OCI-M1 (cell line): ENCODE data around the gene INCENP.
A peak's percentile ranks its signal among the peaks of the same experiment; 100 is the strongest.
"Not testable (repeated sequence)": the region's sequence is repeated elsewhere in the genome, so short reads cannot be mapped to it uniquely, and the experiment has no call there.

Experiments
- DNase-seq: peaks from one replicate; lab custom pipeline; 2025; lab: John Stamatoyannopoulos, UW

The INCENP gene

DNA sequence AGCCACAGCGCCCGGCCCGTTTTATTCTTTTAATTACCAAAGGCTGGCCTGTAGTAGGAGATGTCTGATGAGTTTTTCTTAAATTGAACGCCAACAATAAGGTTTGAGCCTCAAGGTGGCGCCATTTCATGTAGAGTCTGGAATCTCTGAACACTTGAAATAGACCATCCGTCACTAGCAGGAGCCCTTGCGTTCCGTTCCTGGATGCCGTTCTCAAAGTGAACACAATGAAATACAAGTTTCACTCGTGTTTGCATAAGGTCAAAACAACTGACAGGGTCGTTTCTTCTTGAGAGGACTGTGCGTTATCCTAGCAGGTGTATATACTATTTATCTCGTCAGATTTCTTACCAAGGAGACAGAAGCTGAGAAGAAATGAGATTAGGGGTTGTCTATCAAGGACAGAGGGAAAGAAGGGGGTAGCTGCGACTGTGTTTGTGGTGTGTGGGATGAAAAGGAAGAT is 47.5 kb downstream of the INCENP start:
- DNase-seq = peak; percentile 95

DNA sequence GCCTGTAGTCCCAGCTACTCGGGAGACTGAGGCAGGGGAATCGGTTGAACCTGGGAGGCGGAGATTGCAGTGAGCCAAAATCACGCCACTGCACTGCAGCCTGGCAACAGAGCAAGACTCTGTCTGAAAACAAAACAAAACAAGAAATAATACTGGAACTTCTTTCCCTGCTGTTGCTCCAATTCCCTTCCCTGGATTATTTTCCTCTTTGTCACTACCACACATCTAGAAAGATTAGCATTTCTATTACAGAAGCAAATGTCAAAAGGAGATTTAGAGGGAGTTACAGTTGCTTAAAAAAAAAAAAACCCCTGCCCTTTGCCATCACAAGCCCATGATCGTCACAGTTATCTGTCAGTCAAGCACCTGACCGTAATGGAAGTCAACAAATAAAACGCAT is 48.5 kb downstream of the INCENP start:
- DNase-seq = no peak

DNA sequence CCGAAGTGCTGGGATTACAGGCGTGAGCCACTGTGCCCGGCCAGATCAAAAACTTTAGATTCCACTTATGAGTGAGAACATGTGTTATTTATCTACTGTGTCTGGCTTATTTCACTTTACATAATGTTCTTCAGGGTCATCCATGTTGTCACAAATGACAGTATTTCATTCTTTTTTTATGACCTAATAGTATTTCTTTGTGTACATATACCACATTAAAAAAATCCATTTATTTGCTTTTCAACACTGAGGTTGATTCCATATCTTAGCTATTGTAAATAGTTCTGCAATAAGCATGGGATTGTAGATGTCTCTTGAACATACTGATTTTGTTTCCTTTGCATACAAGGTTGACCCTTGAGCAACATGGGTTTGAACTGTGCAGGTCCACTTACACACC is 53.0 kb downstream of the INCENP start:
- DNase-seq = no peak

DNA sequence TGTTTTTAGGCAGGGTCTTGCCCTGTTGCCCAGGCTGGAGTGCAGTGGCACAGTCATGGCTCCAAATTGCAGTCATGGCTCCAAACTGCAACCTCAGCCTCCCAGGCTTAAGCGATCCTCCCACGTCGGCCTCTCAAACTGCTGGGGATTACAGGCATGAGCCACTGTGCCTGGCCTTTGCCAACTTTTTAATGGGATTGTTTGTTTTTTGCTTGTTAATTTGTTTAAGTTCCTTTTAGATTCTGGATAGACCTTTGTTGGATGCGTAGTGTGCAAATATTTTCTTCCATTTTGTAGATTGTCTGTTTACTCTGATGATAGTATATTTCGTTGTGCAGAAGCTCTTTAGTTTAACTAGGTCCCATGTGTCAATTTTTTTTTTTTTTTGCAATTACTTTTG is 56.2 kb downstream of the INCENP start:
- DNase-seq = no peak

DNA sequence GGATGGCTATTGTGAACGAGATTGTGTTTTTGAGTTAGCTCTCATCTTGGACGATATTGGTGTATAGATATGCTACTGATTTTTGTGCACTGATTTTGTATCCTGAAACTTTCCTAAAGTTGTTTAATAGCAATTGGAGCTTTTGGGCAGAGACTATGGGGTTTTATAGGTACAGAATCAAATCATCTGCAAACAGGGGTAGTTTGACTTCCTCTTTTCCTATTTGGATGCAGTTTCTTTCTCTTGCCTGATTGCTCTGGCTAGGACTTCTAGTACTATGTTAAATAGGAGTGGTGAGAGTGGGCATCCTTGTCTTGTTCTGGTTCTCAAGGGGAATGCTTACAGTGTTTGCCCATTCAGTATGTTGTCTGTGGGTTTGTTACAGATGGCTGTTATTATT is 57.3 kb downstream of the INCENP start:
- no peak for DNase-seq

DNA sequence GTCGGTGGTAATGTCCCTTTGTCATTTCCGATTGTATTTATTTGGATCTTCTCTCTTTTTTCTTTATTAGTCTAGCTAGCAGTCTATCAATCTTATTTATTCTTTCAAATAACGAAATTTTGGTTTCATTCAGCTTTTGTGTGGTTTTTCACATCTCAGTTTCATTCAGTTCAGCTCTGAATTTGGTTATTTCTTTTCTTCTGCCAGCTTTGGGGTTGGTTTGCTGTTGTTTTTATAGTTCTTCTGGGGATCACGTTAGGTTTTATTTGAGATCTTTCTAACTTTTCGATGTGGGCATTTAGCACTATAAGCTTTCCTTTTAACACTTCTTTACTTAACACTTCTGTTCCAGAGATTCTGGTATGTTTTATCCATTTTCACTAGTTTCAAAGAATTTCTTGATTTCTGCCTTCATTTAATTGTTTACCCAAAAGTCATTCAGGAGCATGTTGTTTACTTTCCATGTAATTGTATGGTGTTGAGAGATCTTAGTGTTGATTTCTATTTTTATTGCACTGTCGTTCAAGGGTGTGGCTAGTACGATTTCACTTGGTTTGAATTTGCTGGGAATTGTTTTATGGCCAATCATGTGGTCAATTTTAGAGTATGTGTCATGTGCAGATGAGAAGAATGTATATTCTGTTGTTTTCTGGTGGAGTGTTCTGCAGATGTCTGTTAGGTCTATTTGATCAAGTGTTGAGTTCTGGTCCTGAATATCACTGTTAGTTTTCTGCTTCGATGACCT is 58.5 kb downstream of the INCENP start:
- no peak for DNase-seq

DNA sequence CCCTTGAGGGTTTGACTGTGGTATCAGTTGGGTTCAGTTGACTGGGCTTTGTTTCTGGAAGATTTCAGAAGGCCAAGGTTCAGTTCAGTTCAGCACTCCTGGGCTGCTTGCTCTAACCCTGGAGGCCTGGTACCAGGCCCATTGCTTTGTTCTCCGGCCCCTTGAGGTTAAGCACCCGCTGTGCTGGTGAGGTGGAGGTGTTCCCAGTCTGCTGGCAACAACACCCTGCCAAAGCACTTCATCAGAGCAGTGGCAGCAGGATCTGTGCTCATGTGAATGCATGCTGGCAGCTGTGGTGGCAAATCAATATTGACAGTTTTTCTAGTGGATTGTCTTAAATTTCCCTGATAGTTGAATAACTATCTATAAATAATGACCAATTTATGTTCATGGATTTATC is 62.4 kb downstream of the INCENP start:
- DNase-seq = no peak

DNA sequence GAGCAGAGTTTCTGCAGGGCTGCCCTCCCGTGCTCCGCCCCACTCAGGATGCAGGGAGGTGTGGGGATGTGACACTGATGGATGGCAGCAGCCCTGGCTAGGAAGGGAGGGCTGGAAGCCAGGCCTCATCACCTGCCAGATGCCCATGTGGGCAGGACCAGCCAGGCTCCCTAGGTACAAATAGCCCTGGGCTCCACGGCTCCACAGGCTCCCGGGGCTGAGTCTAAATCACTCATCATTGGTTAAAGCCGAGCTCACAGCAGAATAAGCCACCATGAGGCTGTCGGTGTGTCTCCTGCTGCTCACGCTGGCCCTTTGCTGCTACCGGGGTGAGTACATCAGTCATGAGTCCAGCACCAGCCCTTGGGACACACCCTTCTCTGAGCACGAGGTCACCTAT is 66.2 kb downstream of the INCENP start, which contains the start of gene SCGB1D1:
Gene SCGB1D1 (plus strand): TSS at position 206 of the 400 bp plus-strand sequence. CDS start 69 bp downstream, at position 275.
- no peak for DNase-seq

DNA sequence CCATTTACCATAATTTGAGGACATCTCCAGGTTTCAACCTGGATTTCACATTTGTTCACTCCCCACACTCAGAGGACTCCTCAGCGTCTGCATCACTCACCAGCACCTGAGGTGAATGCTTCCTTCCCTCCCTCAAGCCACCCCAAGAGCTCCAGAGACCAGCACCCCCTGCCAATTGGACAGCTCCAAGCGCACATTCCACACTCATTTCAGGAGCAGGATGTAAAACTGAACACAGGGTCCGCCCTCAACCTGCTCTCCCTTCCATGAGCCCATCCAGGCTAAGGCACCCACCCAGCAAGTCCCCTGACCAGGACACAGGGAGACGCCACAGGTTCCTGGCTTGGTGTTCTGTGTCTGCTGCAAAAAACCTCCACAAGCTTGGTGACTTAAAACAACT is 70.1 kb downstream of the INCENP start:
- no peak for DNase-seq

DNA sequence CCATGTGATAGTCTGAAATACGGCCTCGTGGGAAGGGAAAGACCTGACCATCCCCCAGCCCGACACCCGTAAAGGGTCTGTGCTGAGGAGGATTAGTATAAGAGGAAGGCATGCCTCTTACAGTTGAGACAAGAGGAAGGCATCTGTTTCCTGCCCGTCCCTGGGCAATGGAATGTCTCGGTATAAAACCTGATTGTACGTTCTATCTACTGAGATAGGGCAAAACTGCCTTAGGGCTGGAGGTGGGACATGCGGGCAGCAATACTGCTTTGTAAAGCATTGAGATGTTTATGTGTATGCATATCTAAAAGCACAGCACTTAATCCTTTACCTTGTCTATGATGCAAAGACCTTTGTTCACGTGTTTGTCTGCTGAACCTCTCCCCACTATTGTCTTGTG is 71.2 kb downstream of the INCENP start:
- not testable (repeated sequence) for DNase-seq

DNA sequence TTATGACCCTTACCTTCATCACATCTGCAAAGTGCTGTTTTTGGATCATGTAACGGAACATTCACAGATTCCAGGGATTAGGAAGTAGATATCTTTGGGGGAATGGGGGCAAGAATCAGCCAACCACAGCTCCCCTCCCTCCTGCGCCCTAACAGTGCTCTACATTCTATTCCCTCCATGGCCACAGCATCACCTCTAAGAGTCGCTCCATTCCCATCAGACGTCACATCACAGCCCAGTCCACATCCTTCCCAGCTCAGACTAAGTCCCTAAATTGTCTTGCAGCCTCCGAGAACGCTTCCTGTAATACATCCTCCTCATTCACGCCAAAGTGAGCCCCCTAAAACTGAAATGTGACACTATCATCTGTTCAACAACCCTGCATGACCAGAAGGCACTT is 72.1 kb downstream of the INCENP start:
- DNase-seq = no peak

DNA sequence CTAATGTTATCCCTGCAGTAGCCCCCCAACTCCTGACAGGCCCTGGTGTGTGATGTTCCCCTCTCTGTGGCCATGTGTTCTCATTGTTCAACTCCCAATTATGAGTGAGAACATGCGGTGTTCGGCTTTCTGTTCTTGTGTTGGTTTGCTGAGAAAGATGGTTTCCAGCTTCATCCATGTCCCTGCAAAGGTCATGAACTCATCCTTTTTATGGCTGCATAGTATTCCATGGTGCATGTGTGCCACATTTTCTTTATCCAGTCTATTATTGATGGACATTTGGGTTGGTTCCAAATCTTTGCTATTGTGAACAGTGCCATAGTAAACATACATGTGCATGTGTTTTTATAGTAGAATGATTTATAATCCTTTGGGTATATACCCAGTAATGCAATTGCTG is 73.6 kb downstream of the INCENP start:
- DNase-seq = not testable (repeated sequence)

DNA sequence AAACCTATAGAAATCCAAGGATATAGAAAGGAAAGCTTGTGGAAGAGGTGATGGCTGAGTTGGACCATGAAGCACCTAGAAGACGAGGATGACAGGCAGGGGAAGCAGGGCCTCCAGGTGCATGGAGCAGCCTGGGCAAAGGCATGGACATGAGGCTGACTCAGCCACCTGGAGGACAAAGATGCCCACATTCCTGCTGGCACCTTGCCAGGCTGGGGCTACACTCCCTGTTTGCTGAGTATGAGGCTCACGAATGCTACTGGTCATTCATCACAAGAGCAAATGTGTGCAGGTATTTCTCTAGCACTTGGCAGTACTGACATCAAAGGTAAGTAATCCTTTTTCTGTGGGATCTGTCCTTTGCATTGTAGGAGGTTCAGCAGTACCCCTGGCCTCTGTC is 77.6 kb downstream of the INCENP start:
- DNase-seq = no peak
